WTC11 (cell line): ENCODE measurements around the gene THAP3. TPM values are rescaled to one million over a fixed set of nuclear protein-coding genes. Genes with fewer than 3 reads are reported as not detected.

Experiments used
- ATAC-seq: fragments of 200-7000 bp; cut with Tn5 transposase; 2 replicates; pipeline ENCODE4 v1.10.0; 2021; ENCODE audit warnings: mild to moderate bottlenecking, moderate library complexity
- CTCF ChIA-PET: fragments of 300-600 bp; sonication (Branson Sonifier 250); formaldehyde crosslinking; loops from one replicate; lab custom pipeline; 2021; ENCODE audit warnings: antibody characterized with exemption; lab: Charles Lee
- POLR2A ChIA-PET: fragments of 350-600 bp; sonication (Branson Sonifier 250); formaldehyde crosslinking; loops from one replicate; lab custom pipeline; 2021; ENCODE audit warnings: antibody characterized with exemption; lab: Charles Lee
- DNase-seq: peaks from one replicate; pipeline ENCODE4 v3.0.0; 2021; ENCODE audit warnings: low spot score
- H3K27ac Mint-ChIP-seq: 2 replicates; pipeline ENCODE4 v1.8.0; 2021; ENCODE audit warnings: mixed read lengths
- H3K27me3 Mint-ChIP-seq: 2 replicates; pipeline ENCODE4 v1.8.0; 2021; ENCODE audit warnings: low read depth, mild to moderate bottlenecking, moderate library complexity, mixed read lengths
- H3K36me3 Mint-ChIP-seq: 2 replicates; pipeline ENCODE4 v1.8.0; 2021; ENCODE audit warnings: mixed read lengths
- H3K4me1 Mint-ChIP-seq: 2 replicates; pipeline ENCODE4 v1.8.0; 2022; ENCODE audit warnings: mixed read lengths
- H3K4me3 Mint-ChIP-seq: 2 replicates; pipeline ENCODE4 v1.8.0; 2021; ENCODE audit warnings: mild to moderate bottlenecking, moderate library complexity, mixed read lengths
- H3K9me3 Mint-ChIP-seq: 2 replicates; pipeline ENCODE4 v1.8.0; 2021; ENCODE audit warnings: mixed read lengths
- ARID4B ChIP-seq: sonication (generic); formaldehyde crosslinking; IDR thresholded peaks from 2 replicates; pipeline ENCODE4 v1.8.0; 2023; ENCODE audit warnings: missing genetic modification reagents, mild to moderate bottlenecking, borderline replicate concordance
- E2F4 ChIP-seq: sonication (generic); formaldehyde crosslinking; IDR thresholded peaks from 2 replicates; pipeline ENCODE4 v1.8.1; 2022; ENCODE audit warnings: low read depth, mild to moderate bottlenecking, moderate library complexity, missing genetic modification reagents, borderline replicate concordance
- EMX1 ChIP-seq: fragments of 250-450 bp; sonication (Bioruptor Pico); IDR thresholded peaks from 2 replicates; pipeline ENCODE4 v1.8.0; 2021; ENCODE audit warnings: mild to moderate bottlenecking
- FOXJ3 ChIP-seq: sonication (generic); formaldehyde crosslinking; IDR thresholded peaks from 2 replicates; pipeline ENCODE4 v1.9.0; 2021; ENCODE audit warnings: missing genetic modification reagents, mild to moderate bottlenecking, borderline replicate concordance
- FOXK1 ChIP-seq: sonication (generic); formaldehyde crosslinking; IDR thresholded peaks from 2 replicates; pipeline ENCODE4 v1.8.0; 2022; ENCODE audit warnings: mild to moderate bottlenecking, moderate library complexity, missing genetic modification reagents
- GABPB1 ChIP-seq: sonication (generic); formaldehyde crosslinking; IDR thresholded peaks from 2 replicates; pipeline ENCODE4 v1.8.1; 2023; ENCODE audit warnings: mild to moderate bottlenecking, missing genetic modification reagents
- GTF2I ChIP-seq: fragments of 250-450 bp; sonication (Bioruptor Pico); conservative IDR thresholded peaks from 2 replicates; pipeline ENCODE4 v1.4.0; 2021; ENCODE audit warnings: mild to moderate bottlenecking
- JAZF1 ChIP-seq: fragments of 250-450 bp; sonication (Bioruptor Pico); IDR thresholded peaks from 2 replicates; pipeline ENCODE4 v1.9.0; 2021; ENCODE audit warnings: moderate library complexity, mild to moderate bottlenecking, inconsistent platforms
- NR3C1 ChIP-seq: sonication (generic); formaldehyde crosslinking; conservative IDR thresholded peaks from 2 replicates; pipeline ENCODE4 v1.8.1; 2023; ENCODE audit warnings: low read depth, mild to moderate bottlenecking, missing genetic modification reagents
- OVOL2 ChIP-seq: fragments of 250-450 bp; sonication (Bioruptor Pico); IDR thresholded peaks from 2 replicates; pipeline ENCODE4 v1.9.0; 2021; ENCODE audit warnings: mild to moderate bottlenecking, borderline replicate concordance
- PRRX2 ChIP-seq: fragments of 250-450 bp; sonication (Bioruptor Pico); IDR thresholded peaks from 2 replicates; pipeline ENCODE4 v1.8.0; 2021; ENCODE audit warnings: mild to moderate bottlenecking
- SMAD4 ChIP-seq: sonication (generic); formaldehyde crosslinking; IDR thresholded peaks from 2 replicates; pipeline ENCODE4 v1.8.0; 2022; ENCODE audit warnings: mild to moderate bottlenecking, missing genetic modification reagents
- ZNF138 ChIP-seq: sonication (generic); formaldehyde crosslinking; conservative IDR thresholded peaks from 2 replicates; pipeline ENCODE4 v1.8.1; 2022; ENCODE audit warnings: mild to moderate bottlenecking, moderate library complexity, missing genetic modification reagents
- ZNF219 ChIP-seq: sonication (generic); formaldehyde crosslinking; IDR thresholded peaks from 2 replicates; pipeline ENCODE4 v1.8.0; 2023; ENCODE audit warnings: missing genetic modification reagents, mild to moderate bottlenecking, borderline replicate concordance
- ZNF281 ChIP-seq: sonication (generic); formaldehyde crosslinking; IDR thresholded peaks from 2 replicates; pipeline ENCODE4 v1.8.0; 2023; ENCODE audit warnings: mild to moderate bottlenecking, missing genetic modification reagents
- ZNF416 ChIP-seq: fragments of 250-450 bp; sonication (Bioruptor Pico); IDR thresholded peaks from 2 replicates; pipeline ENCODE4 v1.9.0; 2021; ENCODE audit warnings: mild to moderate bottlenecking, inconsistent platforms
- ZNF671 ChIP-seq: fragments of 250-450 bp; sonication (Bioruptor Pico); IDR thresholded peaks from 2 replicates; pipeline ENCODE4 v1.8.0; 2021; ENCODE audit warnings: mild to moderate bottlenecking
- total RNA-seq: library from RNA; stranded (reverse); gene quantifications from 3 replicates; pipeline ENCODE4 v1.2.3, GENCODE V29; 2021
- TF ChIP-seq, protein P1 (sequence below): sonication (generic); formaldehyde crosslinking; IDR thresholded peaks from 2 replicates; pipeline ENCODE4 v1.8.1; 2023; ENCODE audit warnings: mild to moderate bottlenecking, missing genetic modification reagents, borderline replicate concordance
- TF ChIP-seq, protein P2 (sequence below): sonication (generic); formaldehyde crosslinking; IDR thresholded peaks from 2 replicates; pipeline ENCODE4 v1.8.1; 2023; ENCODE audit warnings: mild to moderate bottlenecking, missing genetic modification reagents
- TF ChIP-seq, protein P3 (sequence below): sonication (generic); formaldehyde crosslinking; IDR thresholded peaks from 2 replicates; pipeline ENCODE4 v1.8.1; 2023; ENCODE audit warnings: mild to moderate bottlenecking, missing genetic modification reagents

Gene THAP3
- total RNA-seq, 1 experiment from 2014 or later: 14.8 TPM

GRCh38 chr1:6585841-6586240 lies 38.8 kb upstream of the THAP3 start (continued):
- TF ChIP-seq FOXK1 (CRISPR knock-in tag): no peak
- TF ChIP-seq NR3C1 (CRISPR knock-in tag): no peak
- no peak for TF ChIP-seq ZNF138 (CRISPR knock-in tag)
- TF ChIP-seq JAZF1: no peak

DNA sequence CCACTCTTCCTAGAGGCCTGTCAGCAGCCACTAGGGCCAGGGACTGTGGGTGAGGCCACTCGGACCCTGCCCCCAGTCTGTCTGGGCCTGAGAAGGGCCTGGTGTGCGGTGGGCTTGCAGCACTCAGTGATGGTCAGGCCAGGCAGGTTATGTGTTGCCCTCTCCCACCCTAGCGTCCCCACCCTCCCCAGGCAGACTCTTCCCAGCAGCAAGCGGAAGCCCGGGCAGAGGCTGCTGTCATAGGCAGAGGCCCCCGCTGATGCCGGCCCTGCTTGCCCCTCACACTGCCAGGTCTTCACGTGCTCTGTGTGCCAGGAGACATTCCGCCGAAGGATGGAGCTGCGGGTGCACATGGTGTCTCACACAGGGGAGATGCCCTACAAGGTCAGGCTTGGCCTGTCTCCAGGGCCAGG lies 38.3 kb upstream of the THAP3 start:
- Mint-ChIP-seq H3K27me3 (no peaks in the 10 kb centered on the region), H3K36me3 (peaks cover 9% of the 10 kb centered on the region; the same call in 1 of the 2 replicates), H3K4me1 (peaks cover 3% of the 10 kb centered on the region; the same call in 1 of the 2 replicates), H3K9me3 (no peaks in the 10 kb centered on the region), H3K4me3 (no peak overlapping the region), H3K27ac (no peak overlapping the region)
- ChIA-PET POLR2A (no interaction called here), CTCF (interaction anchor here (0.6 to 0.8 kb wide), 2 partner anchors 30 to 49 kb away, joined by 3 to 4 read pairs; no protein-coding TSS in a partner anchor)
- ATAC-seq (no peak), DNase-seq (no peak)
- TF ChIP-seq GTF2I (CRISPR knock-in tag) (no peak), OVOL2 (CRISPR knock-in tag) (no peak), JAZF1 (no peak), ZNF281 (no peak), E2F4 (no peak), ARID4B (CRISPR knock-in tag) (no peak), ZNF416 (no peak), ZNF671 (CRISPR knock-in tag) (no peak), PRRX2 (CRISPR knock-in tag) (no peak), GABPB1 (no peak), SMAD4 (CRISPR knock-in tag) (no peak), NR3C1 (CRISPR knock-in tag) (no peak), FOXJ3 (CRISPR knock-in tag) (no peak), ZNF219 (CRISPR knock-in tag) (no peak), EMX1 (CRISPR knock-in tag) (no peak)
- TF ChIP-seq, protein P1, sequence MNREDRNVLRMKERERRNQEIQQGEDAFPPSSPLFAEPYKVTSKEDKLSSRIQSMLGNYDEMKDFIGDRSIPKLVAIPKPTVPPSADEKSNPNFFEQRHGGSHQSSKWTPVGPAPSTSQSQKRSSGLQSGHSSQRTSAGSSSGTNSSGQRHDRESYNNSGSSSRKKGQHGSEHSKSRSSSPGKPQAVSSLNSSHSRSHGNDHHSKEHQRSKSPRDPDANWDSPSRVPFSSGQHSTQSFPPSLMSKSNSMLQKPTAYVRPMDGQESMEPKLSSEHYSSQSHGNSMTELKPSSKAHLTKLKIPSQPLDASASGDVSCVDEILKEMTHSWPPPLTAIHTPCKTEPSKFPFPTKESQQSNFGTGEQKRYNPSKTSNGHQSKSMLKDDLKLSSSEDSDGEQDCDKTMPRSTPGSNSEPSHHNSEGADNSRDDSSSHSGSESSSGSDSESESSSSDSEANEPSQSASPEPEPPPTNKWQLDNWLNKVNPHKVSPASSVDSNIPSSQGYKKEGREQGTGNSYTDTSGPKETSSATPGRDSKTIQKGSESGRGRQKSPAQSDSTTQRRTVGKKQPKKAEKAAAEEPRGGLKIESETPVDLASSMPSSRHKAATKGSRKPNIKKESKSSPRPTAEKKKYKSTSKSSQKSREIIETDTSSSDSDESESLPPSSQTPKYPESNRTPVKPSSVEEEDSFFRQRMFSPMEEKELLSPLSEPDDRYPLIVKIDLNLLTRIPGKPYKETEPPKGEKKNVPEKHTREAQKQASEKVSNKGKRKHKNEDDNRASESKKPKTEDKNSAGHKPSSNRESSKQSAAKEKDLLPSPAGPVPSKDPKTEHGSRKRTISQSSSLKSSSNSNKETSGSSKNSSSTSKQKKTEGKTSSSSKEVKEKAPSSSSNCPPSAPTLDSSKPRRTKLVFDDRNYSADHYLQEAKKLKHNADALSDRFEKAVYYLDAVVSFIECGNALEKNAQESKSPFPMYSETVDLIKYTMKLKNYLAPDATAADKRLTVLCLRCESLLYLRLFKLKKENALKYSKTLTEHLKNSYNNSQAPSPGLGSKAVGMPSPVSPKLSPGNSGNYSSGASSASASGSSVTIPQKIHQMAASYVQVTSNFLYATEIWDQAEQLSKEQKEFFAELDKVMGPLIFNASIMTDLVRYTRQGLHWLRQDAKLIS (CRISPR knock-in tag): no peak
- TF ChIP-seq, protein P2, sequence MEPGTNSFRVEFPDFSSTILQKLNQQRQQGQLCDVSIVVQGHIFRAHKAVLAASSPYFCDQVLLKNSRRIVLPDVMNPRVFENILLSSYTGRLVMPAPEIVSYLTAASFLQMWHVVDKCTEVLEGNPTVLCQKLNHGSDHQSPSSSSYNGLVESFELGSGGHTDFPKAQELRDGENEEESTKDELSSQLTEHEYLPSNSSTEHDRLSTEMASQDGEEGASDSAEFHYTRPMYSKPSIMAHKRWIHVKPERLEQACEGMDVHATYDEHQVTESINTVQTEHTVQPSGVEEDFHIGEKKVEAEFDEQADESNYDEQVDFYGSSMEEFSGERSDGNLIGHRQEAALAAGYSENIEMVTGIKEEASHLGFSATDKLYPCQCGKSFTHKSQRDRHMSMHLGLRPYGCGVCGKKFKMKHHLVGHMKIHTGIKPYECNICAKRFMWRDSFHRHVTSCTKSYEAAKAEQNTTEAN: no peak
- TF ChIP-seq, protein P3, sequence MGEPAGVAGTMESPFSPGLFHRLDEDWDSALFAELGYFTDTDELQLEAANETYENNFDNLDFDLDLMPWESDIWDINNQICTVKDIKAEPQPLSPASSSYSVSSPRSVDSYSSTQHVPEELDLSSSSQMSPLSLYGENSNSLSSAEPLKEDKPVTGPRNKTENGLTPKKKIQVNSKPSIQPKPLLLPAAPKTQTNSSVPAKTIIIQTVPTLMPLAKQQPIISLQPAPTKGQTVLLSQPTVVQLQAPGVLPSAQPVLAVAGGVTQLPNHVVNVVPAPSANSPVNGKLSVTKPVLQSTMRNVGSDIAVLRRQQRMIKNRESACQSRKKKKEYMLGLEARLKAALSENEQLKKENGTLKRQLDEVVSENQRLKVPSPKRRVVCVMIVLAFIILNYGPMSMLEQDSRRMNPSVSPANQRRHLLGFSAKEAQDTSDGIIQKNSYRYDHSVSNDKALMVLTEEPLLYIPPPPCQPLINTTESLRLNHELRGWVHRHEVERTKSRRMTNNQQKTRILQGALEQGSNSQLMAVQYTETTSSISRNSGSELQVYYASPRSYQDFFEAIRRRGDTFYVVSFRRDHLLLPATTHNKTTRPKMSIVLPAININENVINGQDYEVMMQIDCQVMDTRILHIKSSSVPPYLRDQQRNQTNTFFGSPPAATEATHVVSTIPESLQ (CRISPR knock-in tag): no peak
